MM.1S (cell line): ENCODE results near the gene SIGLEC14.

Experiments
- DNase-seq: peaks from one replicate; pipeline ENCODE4 v3.0.0-alpha.2; 2015
- H2AFZ ChIP-seq: fragments of 300-600 bp; sonication (generic); 2 replicates; pipeline ENCODE4 v1.6.0; 2016; ENCODE audit warnings: antibody characterized with exemption, low read length
- H3F3A ChIP-seq: fragments of 300-600 bp; sonication (generic); 2 replicates; pipeline ENCODE4 v1.6.1; 2016; ENCODE audit warnings: mild to moderate bottlenecking, antibody characterized with exemption, low read length, moderate library complexity, mixed read lengths; ENCODE audit not compliant: insufficient read depth
- H3K27ac ChIP-seq: fragments of 300-600 bp; sonication (generic); 2 replicates; pipeline ENCODE4 v1.5.1; 2016; ENCODE audit warnings: mild to moderate bottlenecking, low read length
- H3K27me3 ChIP-seq: fragments of 300-600 bp; sonication (generic); replicated peaks from 2 replicates; pipeline ENCODE4 v1.6.0; 2016; ENCODE audit warnings: low read length; ENCODE audit not compliant: insufficient read depth
- H3K36me3 ChIP-seq: fragments of 300-600 bp; sonication (generic); replicated peaks from 2 replicates; pipeline ENCODE4 v1.6.1; 2016; ENCODE audit warnings: mild to moderate bottlenecking, low read length, mixed read lengths; ENCODE audit not compliant: insufficient read depth
- H3K4me1 ChIP-seq: fragments of 300-600 bp; sonication (generic); 2 replicates; pipeline ENCODE4 v1.6.1; 2016; ENCODE audit warnings: low read length, mixed read lengths
- H3K4me2 ChIP-seq: fragments of 300-600 bp; sonication (generic); 2 replicates; pipeline ENCODE4 v1.6.0; 2016; ENCODE audit warnings: low read depth, low read length
- H3K4me3 ChIP-seq: fragments of 300-600 bp; sonication (generic); 2 replicates; pipeline ENCODE4 v1.5.1; 2016; ENCODE audit warnings: low read length, mixed read lengths
- H3K79me2 ChIP-seq: fragments of 300-600 bp; sonication (generic); 2 replicates; pipeline ENCODE4 v1.6.1; 2016; ENCODE audit warnings: mixed run types, low read length, mixed read lengths
- H3K9ac ChIP-seq: fragments of 300-600 bp; sonication (generic); 2 replicates; pipeline ENCODE4 v1.6.1; 2016; ENCODE audit warnings: low read length, mixed read lengths
- H3K9me2 ChIP-seq: fragments of 300-600 bp; sonication (generic); replicated peaks from 2 replicates; pipeline ENCODE4 v1.6.1; 2016; ENCODE audit warnings: mild to moderate bottlenecking, low read length, mixed read lengths; ENCODE audit not compliant: insufficient read depth
- H3K9me3 ChIP-seq: fragments of 300-600 bp; sonication (generic); replicated peaks from 2 replicates; pipeline ENCODE4 v1.6.1; 2016; ENCODE audit warnings: mild to moderate bottlenecking, low read length, mixed read lengths; ENCODE audit not compliant: insufficient read depth
- H4K20me1 ChIP-seq: fragments of 300-600 bp; sonication (generic); 2 replicates; pipeline ENCODE4 v1.6.1; 2016; ENCODE audit warnings: mild to moderate bottlenecking, low read length, moderate library complexity, mixed read lengths; ENCODE audit not compliant: insufficient read depth
- CTCF ChIP-seq: fragments of 300-600 bp; sonication (generic); IDR thresholded peaks from 2 replicates; pipeline ENCODE4 v1.5.1; 2016; ENCODE audit warnings: antibody characterized with exemption, low read length, mixed read lengths
- EZH2 ChIP-seq: fragments of 300-600 bp; sonication (generic); optimal IDR thresholded peaks from 2 replicates; pipeline ENCODE3; 2017; ENCODE audit warnings: low read depth, mild to moderate bottlenecking, antibody characterized with exemption, low read length, mixed read lengths
- EZH2phosphoT487 ChIP-seq: fragments of 300-600 bp; sonication (generic); IDR thresholded peaks from 2 replicates; pipeline ENCODE4 v1.6.1; 2018; ENCODE audit warnings: antibody characterized with exemption, low read length

Gene SIGLEC14

GRCh38 chr19:51691074-51691583, 44.5 kb upstream of the SIGLEC14 start:
- Histone ChIP-seq H3K36me3 (no peaks in the 10 kb centered on the region), H3K27me3 (no peaks in the 10 kb centered on the region), H3K27ac (no peak overlapping the region), H3K9me2 (no peaks in the 10 kb centered on the region), H2AFZ (no peak overlapping the region), H3F3A (no peaks in the 10 kb centered on the region), H4K20me1 (no peaks in the 10 kb centered on the region), H3K9ac (no peak overlapping the region), H3K4me2 (no peak overlapping the region), H3K4me1 (no peaks in the 10 kb centered on the region), H3K9me3 (no peaks in the 10 kb centered on the region), H3K79me2 (no peaks in the 10 kb centered on the region), H3K4me3 (no peak overlapping the region)
- no peak for DNase-seq
- TF ChIP-seq EZH2 (no peak), EZH2phosphoT487 (no peak), CTCF (no peak)

GRCh38 chr19:51690454-51691073, 43.9 kb upstream of the SIGLEC14 start:
- no peaks in the 10 kb centered on the region for H3K9me3 ChIP-seq
- H3K4me3 ChIP-seq, result no peak overlapping the region
- no peaks in the 10 kb centered on the region for H3K4me1 ChIP-seq
- H3F3A ChIP-seq, result no peaks in the 10 kb centered on the region
- H3K9ac ChIP-seq, result no peak overlapping the region
- H3K4me2 ChIP-seq, result no peak overlapping the region
- no peak for DNase-seq
- H3K36me3 ChIP-seq, result no peaks in the 10 kb centered on the region
- H4K20me1 ChIP-seq, result no peaks in the 10 kb centered on the region
- H3K27me3 ChIP-seq, result no peaks in the 10 kb centered on the region
- H3K79me2 ChIP-seq, result no peaks in the 10 kb centered on the region
- H2AFZ ChIP-seq, result no peak overlapping the region
- no peak overlapping the region for H3K27ac ChIP-seq
- TF ChIP-seq EZH2 (no peak), CTCF (no peak), EZH2phosphoT487 (no peak)
- H3K9me2 ChIP-seq, result no peaks in the 10 kb centered on the region

- no peak overlapping the region for H3K4me3 ChIP-seq
- DNase-seq, result no peak
- no peak overlapping the region for H3K9ac ChIP-seq
- no peak overlapping the region for H3K4me2 ChIP-seq
- no peaks in the 10 kb centered on the region for H3F3A ChIP-seq
- H3K9me3 ChIP-seq, result no peaks in the 10 kb centered on the region
- no peak for TF ChIP-seq CTCF
- no peak for TF ChIP-seq EZH2phosphoT487
- no peak for TF ChIP-seq EZH2
- H4K20me1 ChIP-seq, result no peaks in the 10 kb centered on the region
- H3K27me3 ChIP-seq, result no peaks in the 10 kb centered on the region
- H3K79me2 ChIP-seq, result no peaks in the 10 kb centered on the region
- H3K9me2 ChIP-seq, result no peaks in the 10 kb centered on the region
- H3K36me3 ChIP-seq, result no peaks in the 10 kb centered on the region
- no peak overlapping the region for H3K27ac ChIP-seq
- no peak overlapping the region for H2AFZ ChIP-seq
- H3K4me1 ChIP-seq, result no peaks in the 10 kb centered on the region
Observed at GRCh38 chr19:51689751-51690453, 43.3 kb upstream of the SIGLEC14 start.
